Testis (tissue), 3 donors: ENCODE measurements around the gene BABAM2. TPM values are rescaled to one million over a fixed set of nuclear protein-coding genes. Genes with fewer than 3 reads are reported as not detected.
A peak's percentile ranks its signal among the peaks of the same experiment; 100 is the strongest.

Experiments used
- DNase-seq: peaks from one replicate; pipeline ENCODE4 v3.0.0-alpha.2; 2019
- H3K27ac ChIP-seq, 2 donors: fragments of 200-600 bp; sonication (generic); one replicate each; pipeline ENCODE4 v1.5.1; 2019
- H3K27me3 ChIP-seq: fragments of 200-600 bp; sonication (generic); one replicate; pipeline ENCODE4 v1.5.1; 2019
- H3K36me3 ChIP-seq: fragments of 200-600 bp; sonication (generic); one replicate; pipeline ENCODE4 v1.5.1; 2017; ENCODE audit warnings: low read depth; ENCODE audit errors: missing control alignments
- H3K4me1 ChIP-seq: fragments of 200-600 bp; sonication (generic); one replicate; pipeline ENCODE4 v1.5.1; 2019
- H3K4me3 ChIP-seq, 2 donors: fragments of 200-600 bp; sonication (generic); one replicate each; pipeline ENCODE4 v1.5.1; 2017 to 2019
- H3K9me3 ChIP-seq: fragments of 200-600 bp; sonication (generic); one replicate; pipeline ENCODE4 v1.5.1; 2017
- POLR2A ChIP-seq: fragments of 450-650 bp; IDR thresholded peaks from one replicate; pipeline ENCODE4 v1.6.1; 2017; ENCODE audit warnings: antibody characterized with exemption, mild to moderate bottlenecking, moderate library complexity
- WGBS, 2 donors: methylation state at CpG; one replicate each; pipeline ENCODE4 v1.1.5; 2018; 5-methylcytosine and 5-hydroxymethylcytosine counted together
- intact Hi-C: fragments of 100-400 bp; cut with DNase I; formaldehyde crosslinking; loops from one replicate; pipeline ENCODE4 v1.15.1; 2023; ENCODE audit warnings: low total_unique reads
- polyA plus RNA-seq: library from polyadenylated mRNA; stranded (reverse); fragments of 350-450 nt; fragmentation: Illumina TruSeq; extraction: RNeasy Lipid Tissue Mini Kit (QIAGEN cat#74804); gene quantifications from one replicate; pipeline ENCODE4 v1.2.3, GENCODE V29; 2014; ENCODE audit warnings: low read depth, low replicate concordance; ENCODE audit not compliant: insufficient read depth
- total RNA-seq, 2 donors: library from RNA; depleted of rRNA; stranded (reverse); fragments of >200 nt; gene quantifications; one replicate each; pipeline ENCODE4 v1.2.3, GENCODE V29; 2016
- TF ChIP-seq, protein P1 (sequence below), 3 experiments: fragments of 450-650 bp in 2 of 3; fragments of 200-600 bp in 1 of 3; sonication (generic) in 1 of 3; IDR thresholded peaks; one replicate each; pipeline ENCODE4 v1.5.1; 2016 to 2019; ENCODE audit warnings: antibody characterized with exemption in 3 of 3, mild to moderate bottlenecking in 2 of 3, moderate library complexity in 1 of 3

BABAM2 gene
- total and polyA plus RNA-seq, 3 donors from 2014 or later = 49.2 to 70.6 (median 59.1) TPM

DNA sequence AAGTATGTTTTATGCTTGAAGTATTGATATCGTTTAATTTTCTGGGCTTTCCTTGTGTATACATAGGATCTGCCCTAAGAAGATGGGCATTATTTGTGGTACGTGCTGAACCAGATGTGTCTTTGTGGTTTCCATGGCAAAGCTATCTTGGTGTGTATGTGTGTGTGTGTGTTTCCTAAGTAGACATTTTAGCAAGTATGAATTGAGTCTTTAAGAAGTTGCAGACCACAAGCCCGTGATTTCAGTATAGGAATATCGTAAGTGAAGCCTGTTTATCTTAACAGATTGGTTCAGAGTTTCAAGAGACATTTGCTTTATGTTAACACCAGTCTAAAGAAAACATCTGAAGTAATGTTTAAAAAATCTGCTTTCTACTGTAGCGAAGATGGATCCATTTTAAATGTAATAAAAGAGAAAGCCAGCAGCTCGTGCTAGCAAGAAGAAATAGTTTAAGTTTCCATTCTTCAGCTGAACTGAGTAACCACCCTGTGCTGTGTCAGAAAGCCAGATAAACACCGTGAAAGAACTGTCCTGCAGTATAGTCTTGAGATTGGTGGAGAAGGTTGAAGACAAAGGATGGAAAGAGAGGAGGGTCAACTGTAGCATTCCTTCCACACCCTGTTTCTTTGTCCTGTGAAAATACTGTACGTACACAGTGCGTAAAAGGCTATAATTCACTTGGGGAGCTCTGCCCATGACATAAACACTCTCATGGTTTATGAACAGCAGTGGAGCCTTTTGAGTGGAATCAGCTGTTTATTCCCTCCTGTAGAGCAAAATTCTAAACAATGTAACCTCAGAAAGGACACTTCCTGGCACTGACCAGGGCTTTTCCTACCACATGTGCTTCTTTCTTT is 410.2 kb downstream of the BABAM2 start:
- intact Hi-C loops = no loop called here
- H3K36me3 ChIP-seq = no peaks in the 10 kb centered on the region
- no peaks in the 10 kb centered on the region for H3K9me3 ChIP-seq
- H3K27me3 ChIP-seq = no peaks in the 10 kb centered on the region
- 69 to 82% methylated on average over 9 of the region's 9 CpGs for WGBS, 2 donors
- DNase-seq = no peak
- TF ChIP-seq POLR2A = no peak
- TF ChIP-seq, protein P1, sequence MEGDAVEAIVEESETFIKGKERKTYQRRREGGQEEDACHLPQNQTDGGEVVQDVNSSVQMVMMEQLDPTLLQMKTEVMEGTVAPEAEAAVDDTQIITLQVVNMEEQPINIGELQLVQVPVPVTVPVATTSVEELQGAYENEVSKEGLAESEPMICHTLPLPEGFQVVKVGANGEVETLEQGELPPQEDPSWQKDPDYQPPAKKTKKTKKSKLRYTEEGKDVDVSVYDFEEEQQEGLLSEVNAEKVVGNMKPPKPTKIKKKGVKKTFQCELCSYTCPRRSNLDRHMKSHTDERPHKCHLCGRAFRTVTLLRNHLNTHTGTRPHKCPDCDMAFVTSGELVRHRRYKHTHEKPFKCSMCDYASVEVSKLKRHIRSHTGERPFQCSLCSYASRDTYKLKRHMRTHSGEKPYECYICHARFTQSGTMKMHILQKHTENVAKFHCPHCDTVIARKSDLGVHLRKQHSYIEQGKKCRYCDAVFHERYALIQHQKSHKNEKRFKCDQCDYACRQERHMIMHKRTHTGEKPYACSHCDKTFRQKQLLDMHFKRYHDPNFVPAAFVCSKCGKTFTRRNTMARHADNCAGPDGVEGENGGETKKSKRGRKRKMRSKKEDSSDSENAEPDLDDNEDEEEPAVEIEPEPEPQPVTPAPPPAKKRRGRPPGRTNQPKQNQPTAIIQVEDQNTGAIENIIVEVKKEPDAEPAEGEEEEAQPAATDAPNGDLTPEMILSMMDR (IDR thresholded peaks at IDR 0.05) = no peak
- H3K27ac ChIP-seq = peak overlapping the region in 1 of 2 donors; percentile 19
- H3K4me3 ChIP-seq = no peak overlapping the region
- H3K4me1 ChIP-seq = peaks cover 7% of the 10 kb centered on the region

DNA sequence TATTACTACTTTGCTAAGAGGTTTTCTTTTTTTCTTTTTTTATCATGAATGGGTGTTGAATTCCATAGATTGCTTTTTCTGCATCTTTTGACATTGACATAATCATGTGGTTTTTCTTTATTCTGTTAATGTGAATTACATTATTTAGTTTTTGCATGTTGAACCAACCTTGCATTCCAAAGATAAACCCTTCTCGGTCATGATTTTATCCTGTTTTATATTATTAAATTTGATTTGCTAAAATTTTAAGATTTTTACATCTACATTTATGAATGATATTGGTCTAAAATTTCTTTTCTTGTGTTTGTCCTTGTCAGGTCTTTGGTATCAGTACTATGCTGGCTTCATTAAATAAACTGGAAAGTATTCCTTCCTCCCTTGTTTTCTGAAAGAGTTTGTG is 414.7 kb downstream of the BABAM2 start:
- Histone ChIP-seq H3K4me1 (peaks cover 7% of the 10 kb centered on the region), H3K9me3 (no peaks in the 10 kb centered on the region), H3K4me3 (no peak overlapping the region), H3K27me3 (no peaks in the 10 kb centered on the region), H3K27ac (no peak overlapping the region), H3K36me3 (no peaks in the 10 kb centered on the region)
- no peak for DNase-seq
- TF ChIP-seq, protein P1 (IDR thresholded peaks at IDR 0.05) = no peak
- TF ChIP-seq POLR2A = no peak
- intact Hi-C loops = no loop called here
- 95 to 100% methylated on average over 1 of the region's 1 CpG for WGBS, 2 donors

DNA sequence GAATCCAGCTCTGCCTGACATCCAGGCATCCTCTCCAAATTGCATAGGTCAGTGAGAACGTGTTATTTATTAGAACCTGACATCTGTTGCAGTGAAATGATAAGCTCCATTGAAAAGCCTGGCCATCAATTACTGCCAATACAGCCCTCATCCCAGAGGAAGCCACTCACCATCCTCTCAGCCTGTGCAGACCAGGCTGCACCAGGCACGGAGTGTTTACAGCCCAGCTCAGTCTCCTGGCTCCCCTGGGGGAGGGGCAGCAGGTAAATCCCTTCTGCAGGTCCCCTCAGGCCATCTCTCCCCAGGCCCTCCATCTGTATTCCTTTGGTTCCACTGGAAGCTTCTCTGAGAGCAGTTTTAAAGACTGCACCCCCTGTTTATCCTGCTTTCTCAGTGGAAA is 419.6 kb downstream of the BABAM2 start:
- 65 to 91% methylated on average over 2 of the region's 2 CpGs for WGBS, 2 donors
- intact Hi-C loops = no loop called here
- TF ChIP-seq, protein P1 (IDR thresholded peaks at IDR 0.05) = no peak
- no peak for TF ChIP-seq POLR2A
- no peak for DNase-seq
- no peaks in the 10 kb centered on the region for H3K9me3 ChIP-seq
- H3K36me3 ChIP-seq = no peaks in the 10 kb centered on the region
- H3K4me1 ChIP-seq = no peaks in the 10 kb centered on the region
- H3K4me3 ChIP-seq = no peak overlapping the region
- no peaks in the 10 kb centered on the region for H3K27me3 ChIP-seq
- no peak overlapping the region for H3K27ac ChIP-seq

DNA sequence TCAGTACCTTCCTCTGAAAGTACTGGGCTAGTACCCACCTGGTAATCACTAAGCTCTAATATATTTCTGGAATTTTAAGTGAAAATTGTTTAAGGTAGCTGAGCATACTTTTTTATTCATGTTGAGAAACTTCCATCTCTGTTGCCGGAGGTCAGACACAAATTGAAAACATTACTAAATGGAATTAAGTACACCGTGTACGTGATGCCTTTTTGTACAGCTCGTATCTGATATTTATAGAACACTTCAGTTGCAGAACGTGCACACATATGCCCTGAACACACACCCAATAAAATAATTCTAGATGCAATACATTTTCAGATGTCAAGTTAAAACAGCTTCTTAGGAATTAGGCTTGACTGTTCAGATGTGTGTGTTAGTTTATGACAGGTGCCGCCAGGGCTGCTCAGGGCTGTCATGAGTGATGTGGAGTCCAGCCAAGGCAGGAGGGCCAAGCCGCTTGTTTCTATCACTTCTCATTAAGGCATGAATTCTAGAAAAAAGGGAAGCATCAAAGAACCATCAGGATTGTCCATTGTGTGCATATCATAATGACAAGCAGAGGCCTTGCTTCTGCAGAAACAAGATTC is 421.2 kb downstream of the BABAM2 start:
- Histone ChIP-seq H3K4me3 (no peak overlapping the region), H3K27ac (no peak overlapping the region), H3K4me1 (peaks cover 4% of the 10 kb centered on the region), H3K36me3 (no peaks in the 10 kb centered on the region), H3K27me3 (no peaks in the 10 kb centered on the region), H3K9me3 (no peaks in the 10 kb centered on the region)
- WGBS, 2 donors = 84% methylated on average over 7 of the region's 7 CpGs
- TF ChIP-seq, protein P1 (IDR thresholded peaks at IDR 0.05) = no peak
- TF ChIP-seq POLR2A = no peak
- intact Hi-C loops = no loop called here
- DNase-seq = no peak
